Measurements from ENCODE around the gene MC1R.
"Not testable (repeated sequence)": the region's sequence is repeated elsewhere in the genome, so short reads cannot be mapped to it uniquely, and the experiment has no call there.

Gene MC1R

DNA sequence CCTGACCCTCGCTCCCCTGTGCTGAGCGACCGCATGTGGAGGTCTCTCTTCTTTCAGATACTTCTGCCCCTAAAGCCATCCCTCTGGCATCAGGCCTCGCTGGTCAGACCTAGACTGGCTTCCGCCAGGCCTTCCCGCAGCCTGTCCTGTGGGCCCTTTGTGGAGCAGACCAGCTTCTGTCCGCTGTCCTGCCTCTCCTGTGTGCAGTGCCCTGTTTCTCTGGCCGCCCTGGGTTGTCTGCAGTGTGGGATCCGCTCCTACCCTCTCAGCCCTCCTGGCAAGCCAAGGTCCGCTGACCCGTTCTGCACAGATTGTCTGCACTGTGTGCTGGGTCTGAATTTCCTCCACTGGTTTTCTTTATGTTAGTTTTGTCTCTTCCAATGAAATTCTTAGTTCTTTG lies 21.5 kb upstream of the MC1R start:
- DNase-seq = no peak

DNA sequence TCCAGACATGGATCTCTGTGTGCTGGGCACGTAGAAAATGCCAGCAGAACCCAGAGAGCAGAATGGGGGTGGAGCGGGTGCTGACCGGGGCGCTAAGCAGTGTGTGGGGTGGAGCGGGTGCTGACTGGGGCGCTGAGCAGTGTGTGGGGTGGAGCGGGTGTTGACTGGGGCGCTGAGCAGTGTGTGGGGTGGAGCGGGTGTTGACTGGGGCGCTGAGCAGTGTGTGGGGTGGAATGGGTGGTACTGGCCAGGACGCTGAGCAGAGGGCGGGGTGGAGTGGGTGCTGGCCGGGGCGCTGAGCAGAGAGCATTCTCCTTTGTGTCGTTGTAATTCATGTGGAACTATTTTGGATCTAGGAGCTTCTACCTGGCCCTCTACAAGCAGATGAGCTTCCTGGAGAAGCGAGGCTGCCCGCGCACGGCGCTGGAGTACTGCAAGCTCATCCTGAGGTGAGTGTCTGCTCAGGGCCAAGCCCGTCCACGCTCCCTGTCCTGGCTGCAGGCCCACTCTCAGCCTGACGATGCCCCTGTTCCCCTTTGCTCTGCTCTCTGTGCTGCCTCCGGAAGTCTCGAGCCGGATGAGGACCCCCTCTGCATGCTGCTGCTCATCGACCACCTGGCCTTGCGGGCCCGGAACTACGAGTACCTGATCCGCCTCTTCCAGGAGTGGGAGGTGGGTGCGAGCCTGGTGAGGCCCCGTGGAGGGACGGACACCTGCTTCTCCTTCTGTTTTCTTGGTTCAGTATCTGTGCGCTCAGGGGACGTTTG lies 20.3 kb upstream of the MC1R start:
- DNase-seq = no peak

DNA sequence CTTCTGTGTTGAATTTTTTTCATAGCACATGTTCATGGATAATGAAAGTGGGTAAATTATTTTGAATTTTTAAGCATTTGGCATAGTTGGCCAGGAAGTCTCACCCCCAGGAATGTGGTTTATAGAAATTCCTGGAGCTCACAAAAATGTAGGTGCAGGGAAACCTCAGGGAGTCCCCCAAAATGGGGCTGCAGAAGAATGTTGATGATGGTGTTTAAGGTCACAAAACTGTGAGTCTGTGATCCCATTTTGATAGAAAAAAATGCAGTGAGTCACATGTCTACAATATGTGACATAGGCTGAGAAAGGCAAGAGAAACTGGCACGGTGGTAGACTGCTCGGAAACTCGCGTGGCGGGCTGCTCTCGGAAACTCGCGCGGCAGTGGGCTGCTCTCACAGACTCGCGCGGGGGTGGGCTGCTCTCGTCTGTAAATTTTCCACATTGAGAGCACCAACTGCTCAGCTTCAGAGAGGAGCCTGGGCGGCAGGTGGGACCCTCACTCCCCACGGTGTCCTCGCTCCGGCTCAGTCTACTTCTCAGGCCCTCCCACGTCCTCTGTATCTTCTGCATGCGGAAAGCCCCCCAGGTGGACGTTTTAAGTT lies 18.7 kb upstream of the MC1R start:
- DNase-seq = no peak

DNA sequence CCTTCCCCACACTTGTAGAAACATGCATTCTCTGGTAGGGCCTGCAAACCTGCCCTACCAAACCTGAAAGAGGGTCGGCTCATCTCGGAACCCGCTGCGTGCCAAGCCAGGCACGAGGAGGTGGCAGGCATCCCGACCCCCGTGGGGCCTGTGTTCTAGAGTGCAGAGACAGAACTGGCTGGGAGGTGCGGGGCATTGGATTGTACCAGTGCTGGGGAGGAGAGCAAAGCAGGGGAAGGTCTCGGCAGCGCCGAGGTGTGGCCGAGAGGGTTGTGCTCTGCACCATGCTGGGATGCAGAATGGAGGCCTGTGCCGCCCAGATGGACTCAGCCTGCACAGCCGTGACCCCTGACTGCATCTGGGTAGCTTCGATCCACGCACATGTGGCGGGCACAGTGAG lies 17.8 kb upstream of the MC1R start:
- no peak for DNase-seq

DNA sequence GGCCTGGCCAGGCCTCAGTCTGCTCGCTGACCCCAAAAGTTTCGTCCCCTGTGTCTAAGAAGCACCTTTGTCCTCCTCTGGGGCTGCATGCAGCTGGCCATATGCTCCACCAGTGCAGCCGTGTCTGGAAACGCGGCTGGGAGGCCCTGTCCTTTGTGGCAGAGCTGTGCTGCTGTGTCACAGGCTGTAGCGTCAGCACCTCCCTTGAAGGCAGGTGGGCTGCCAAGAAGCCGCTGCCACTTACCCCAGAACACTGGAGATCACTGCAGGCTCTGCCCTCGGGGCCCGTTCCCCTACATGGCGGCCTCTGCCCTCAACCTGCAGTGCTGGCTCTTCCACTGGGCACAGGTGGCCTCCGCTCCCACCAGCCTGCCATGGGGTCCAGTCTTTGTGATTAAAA lies 15.7 kb upstream of the MC1R start:
- DNase-seq = no peak

DNA sequence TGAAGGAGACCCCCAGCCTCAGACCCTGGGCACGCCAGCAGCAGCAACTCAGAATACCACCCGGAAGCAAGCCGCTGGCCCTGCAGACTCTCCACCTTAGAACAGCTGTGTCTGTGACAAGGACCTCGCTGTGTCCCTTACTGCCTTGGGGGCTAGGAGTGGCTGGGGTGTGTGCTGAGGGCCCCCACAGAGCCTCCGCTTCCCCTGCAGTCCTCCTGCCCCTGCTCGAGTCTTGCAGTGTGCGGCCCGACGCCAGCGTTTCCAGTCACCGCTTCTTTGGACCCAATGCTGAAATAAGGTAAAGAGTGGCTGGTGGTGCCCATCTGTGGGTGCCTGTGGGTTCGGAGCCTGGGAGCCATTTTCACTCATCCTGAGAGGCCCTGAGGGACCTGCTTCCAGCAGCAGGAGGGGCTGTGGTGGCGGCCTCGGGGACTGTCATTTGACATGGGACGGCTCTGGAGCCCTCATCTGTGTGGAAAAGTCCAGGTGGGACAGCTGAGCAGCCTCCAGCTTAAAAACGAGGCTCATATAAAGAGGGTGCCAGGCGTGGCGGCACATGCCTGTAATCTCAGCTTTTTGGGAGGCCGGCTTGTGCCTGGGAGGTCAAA lies 14.7 kb upstream of the MC1R start:
- DNase-seq = no peak

DNA sequence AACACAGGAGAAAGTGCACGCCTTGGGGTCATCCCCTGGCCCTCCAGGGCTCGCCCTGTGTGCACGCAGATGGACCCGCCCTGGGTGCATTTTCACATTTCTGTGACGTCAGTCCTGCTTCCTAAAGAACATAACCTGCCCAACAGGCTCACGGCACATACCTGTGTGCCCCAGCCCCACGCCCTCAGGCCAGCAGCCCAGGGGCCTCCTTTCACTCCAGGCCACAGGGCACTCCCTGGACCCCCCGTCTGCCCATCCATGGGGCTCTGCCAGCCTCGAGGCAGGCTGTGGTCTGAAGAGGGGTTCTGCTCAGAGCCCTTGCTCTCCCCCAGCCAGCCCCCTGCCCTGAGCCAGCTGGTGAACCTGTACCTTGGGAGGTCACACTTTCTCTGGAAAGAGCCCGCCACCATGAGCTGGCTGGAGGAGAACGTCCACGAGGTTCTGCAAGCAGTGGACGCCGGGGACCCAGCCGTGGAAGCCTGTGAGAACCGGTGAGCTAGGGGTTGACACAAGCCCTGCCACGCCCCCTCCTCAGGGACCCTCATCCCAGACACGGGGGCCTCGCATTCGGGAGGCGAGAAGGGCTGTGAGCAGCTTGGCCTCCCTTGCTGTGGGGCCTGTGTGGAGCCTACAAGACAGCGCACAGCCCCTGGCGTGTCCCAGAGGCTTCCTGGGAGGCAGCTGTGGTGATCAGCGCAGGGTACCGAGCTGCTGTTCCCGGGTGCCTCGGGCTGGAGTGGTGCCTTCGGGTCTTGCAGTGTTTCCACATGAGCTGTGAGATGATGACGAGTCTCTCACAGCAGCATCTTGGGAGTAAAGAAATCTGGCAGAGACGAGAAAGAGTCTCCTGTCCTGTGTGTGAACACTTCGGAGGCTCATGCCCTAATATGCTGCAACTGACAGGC lies 13.8 kb upstream of the MC1R start:
- DNase-seq = no peak

DNA sequence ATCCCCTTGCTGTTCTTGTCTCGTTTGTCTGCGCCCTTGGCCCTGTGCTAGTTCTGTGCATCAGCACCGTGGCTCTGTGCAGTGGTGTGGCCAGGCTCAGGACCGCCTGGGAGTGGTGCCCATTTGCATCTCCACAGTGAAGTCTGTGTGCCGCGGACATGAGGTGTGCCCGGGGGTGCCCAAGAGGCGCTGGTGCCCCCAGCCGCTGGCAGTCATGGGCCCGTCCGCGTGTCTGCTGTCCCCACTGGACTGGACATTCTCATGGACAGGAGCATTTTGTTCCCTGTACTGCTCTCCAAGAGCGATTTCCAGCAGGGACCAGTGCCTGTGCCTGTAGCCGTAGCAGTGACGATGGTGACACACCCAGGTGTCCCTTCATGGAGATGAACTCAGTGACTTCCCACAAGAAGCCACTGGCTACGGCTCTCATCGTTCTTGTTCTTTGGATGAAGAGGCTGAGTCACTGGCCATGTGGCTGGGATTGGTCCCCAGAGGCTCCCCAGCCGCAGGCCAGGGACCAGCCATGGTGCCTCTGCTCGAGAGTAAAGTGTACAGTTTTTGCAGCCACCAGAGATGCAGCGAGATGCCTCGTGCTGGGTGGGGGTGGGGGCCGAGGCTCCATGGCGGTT lies 13.0 kb upstream of the MC1R start:
- DNase-seq = no peak

DNA sequence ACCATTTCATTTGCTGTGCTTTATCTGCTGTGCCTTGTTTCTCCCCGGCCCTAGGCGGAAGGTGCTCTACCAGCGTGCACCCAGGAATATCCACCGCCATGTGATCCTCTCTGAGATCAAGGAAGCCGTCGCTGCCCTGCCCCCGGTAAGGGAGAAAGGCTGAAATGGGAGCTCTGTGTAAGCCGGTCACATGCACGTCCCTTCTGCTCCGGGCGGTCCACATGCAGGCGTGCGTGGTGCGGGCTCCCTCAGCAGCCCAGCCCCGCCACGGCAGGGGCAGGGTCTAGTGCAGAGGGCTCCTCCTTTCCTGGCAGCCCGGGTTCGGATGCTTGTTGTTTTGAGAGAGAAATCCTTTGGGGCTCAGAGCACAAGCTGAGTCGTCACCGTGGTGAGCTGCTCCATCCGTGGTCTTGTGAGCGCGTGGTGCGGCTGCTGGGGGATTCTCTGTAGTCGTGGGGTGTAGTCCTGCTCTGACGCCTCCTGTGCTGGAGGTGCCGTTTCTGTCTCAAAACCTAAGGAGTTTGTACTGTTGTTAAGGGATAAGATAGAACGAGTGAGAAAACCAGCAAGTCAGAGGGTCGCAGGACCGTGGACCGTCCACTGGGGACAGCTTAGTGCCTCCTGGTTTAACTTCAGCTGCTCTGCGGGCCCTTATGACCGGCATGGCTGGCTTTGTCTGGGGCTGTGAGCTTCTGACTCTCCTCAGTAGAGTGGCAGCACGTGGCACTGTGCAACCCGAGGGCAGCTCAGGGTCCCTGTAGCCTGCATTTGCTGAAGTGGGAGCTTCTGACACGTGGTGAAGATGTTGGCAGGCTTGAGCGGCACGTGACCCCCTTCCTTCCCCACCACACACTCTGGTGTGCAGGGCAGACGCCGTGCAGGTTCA lies 12.3 kb upstream of the MC1R start:
- no peak for DNase-seq

DNA sequence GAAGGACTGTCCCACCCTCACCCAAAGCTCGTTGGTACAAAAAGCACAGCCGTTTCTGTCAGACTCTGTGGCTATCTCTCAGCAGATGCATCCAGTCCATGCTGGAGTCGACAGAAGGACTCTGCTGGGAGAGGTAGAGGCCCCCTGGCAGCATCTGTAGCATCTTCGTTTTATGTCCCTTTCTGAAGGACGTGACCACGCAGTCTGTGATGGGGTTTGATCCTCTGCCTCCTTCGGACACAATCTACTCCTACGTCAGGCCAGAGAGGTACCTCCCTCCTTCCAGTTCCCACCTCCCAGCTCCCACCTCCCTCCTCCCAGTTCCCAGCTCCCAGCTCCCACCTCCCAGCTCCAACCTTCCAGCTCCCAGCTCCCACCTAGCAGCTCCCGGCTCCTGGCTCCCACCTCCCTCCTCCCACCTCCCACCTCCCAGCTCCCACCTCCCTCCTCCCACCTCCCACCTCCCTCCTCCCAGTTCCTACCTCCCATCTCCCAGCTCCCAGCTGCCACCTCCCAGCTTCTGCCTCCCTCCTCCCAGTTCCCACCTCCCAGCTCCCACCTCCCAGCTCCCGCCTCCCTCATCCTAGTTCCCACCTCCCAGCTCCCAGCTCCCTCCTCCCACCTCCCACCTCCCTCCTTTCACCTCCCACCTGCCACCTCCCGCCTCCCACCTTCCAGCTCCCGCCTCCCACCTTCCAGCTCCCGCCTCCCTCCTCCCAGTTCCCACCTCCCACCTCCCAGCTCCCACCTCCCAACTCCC lies 11.4 kb upstream of the MC1R start:
- DNase-seq = no peak

DNA sequence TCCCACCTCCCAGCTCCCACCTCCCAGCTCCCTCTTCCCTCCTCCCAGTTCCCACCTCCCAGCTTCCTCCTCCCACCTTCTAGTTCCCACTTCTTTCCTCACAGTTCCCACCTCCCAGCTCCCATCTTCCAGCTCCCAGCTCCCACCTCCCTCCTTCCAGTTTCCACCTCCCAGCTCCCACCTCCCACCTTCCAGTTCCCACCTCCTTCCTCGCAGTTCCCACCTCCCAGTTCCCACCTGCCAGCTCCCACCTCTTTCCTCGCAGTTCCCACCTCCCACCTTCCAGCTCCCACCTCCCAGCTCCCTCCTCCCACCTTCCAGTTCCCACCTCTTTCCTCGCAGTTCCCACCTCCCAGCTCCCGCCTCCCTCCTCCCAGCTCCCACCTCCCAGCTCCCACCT lies 10.4 kb upstream of the MC1R start:
- DNase-seq = no peak

DNA sequence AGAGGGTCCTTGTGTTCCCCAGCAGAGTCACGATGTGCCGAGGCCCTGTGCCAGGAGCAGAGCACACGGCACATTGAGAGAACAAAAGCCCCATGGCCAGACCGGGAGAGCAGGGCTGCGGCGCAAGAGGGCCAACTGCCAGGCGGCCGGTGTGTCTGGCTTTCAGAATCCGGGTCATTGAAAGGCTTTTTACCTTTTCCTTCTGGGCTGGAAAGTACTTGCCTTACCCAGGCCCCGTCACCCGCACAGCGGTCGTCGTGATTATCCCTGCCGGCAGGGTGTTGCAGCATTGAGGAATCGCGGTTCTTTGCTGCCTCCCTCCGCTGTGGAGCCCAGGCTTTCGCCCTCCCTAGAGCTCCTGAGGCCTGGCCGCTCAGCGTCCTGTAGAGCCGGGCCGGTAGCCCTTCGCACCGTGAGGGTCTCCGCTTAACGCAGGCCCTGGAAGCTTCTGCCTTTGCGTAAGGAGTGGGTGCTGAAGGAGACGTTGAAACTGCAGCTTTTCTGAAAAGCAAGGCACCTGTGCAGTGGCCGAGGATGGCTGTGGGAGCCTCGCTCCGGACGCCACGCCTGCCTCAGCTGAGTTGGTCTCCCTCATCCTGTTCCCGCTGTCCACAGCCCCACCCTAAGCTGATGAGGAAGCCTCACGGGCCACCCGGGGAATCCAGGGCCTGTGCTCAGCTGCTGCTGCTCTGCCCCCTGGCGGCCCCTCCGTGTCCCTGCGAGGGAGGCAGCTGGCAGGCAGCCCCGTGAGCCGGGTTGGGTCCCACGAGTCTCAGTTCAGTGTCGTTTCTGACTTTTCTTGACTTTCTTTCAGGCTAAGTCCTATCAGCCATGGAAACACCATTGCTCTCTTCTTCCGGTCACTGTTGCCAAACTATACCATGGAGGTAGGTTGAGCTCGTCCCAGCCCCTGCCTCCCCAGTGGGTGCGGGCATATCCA lies 8.6 kb upstream of the MC1R start:
- DNase-seq = no peak

DNA sequence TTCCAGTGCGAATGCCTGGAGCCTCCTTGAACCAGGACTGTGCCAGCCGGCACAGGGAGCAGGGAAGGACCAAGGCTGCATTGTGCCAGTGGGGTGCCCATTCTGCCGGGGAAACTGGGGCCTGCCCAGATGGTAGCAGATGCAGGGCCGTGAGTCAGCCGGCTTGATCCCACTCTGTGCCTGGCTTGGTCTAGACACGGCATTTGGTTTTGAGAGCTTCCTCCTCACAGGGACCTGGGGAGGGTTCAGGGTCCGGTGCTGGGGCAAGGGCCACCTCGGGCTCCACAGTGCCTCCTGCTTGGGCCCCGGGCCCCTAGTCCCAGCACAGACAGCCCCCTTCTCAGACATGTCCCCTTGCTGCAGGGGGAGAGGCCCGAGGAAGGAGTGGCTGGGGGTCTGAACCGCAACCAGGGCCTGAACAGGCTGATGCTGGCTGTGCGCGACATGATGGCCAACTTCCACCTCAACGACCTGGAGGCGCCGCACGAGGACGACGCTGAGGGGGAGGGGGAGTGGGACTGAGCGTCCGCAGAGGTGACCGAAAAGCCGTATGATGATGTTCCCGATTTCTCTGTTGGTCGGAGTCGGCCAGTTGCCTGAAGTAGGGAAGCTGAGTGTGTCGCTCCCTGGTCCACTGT lies 7.8 kb upstream of the MC1R start:
- DNase-seq = no peak

DNA sequence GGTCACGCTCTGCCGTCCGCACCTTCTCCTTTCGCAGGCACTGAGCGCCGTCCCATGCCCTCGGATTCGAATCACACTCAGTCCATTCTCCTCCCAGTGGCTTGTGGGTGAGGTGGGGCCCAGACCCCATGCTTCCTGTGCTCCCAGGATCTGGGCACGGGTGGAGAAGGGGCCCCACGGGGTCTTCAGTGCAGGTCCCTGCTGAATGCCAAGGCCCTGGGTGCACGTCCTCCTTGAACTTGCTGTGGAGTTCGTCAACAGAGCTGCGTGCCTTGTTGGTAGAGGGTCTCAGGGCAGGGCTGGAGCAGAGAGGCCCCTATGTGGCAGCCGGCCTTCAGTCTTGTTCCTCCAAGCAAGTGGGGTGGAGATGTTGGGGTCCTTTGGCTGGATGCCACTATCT lies 7.3 kb upstream of the MC1R start:
- no peak for DNase-seq

DNA sequence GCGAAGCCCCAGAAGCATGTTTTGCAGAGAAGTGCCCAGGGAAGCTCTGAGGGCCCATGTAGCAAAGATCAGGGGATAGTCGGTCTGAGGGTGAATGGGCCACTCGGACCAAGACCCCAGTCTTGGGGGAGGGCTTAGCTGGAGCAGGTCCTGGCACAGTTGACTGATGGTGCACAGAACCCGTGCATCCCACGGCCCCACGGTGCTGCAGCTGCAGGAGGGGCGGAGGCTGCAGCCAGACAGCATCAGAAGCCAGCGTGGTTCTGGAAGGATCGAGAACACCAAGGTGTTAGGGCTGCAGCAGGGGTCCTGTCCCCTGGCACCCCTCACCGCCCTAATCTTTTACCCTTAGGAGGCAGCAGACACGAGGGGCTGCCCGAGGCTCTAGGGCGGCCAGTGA lies 6.5 kb upstream of the MC1R start:
- DNase-seq = no peak

DNA sequence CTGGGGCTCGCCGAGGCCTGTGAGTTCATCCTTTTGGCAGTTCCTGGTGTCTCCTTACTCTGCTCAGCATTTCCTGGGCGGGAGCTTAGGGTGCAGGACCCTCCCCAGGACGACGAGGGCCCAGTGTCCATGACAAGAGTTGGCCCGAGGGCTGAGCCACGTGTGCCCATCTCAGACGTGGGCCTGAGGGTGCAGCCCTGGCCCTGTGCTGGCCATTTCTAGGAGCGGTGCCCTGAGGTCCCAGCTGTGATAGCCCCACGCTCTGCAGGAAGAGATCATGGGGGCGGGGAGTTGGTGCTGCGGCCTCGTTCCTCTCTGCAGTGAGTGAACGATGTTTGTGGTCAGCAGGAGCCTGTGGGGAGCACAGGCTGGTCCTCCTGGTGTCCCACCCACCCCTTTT lies 6.0 kb upstream of the MC1R start:
- DNase-seq = no peak

DNA sequence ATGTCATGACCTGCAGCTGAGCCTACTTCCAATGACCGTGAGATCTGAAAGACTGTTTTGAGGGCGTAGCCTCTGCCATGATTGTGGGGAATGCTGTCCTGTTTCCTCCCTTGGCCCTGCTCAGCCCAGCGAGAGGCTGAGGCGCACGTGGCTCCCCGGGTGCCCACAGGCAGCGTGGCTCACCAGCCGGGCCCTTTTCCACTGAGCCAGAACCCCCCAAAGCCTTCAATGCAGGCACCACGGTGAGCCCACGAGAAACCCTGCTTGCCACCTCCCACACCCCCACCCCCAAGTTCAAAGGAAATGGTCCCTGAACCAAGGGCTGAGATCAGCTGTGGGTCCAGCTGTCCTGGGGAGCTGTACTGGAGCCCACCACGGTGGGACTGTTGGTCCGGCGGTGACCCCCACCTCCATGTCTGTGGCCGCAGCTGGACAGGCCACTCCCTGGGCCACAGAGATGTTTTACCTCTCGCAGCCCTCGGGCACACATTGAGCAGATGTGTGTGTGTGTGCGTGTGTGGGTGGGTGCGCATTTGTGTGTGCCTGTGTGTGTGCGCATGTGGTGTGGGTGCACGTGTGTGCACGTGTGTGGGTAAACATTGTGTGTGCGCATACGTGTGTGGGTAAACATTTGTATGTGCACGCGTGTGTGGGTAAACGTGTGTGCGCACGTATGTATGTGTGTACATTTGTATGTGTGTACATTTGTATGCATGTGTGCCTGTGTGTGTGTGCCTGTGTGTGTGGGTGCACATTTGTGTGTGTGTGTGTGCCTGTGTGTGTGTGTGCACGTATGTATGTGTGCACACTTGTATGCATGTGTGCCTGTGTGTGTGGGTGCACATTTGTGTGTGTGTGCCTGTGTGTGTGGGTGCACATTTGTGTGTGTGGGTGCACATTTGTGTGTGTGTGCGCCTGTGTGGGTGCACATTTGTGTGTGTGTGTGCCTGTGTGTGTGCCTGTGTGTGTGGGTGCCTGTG lies 5.0 kb upstream of the MC1R start:
- no peak for DNase-seq

DNA sequence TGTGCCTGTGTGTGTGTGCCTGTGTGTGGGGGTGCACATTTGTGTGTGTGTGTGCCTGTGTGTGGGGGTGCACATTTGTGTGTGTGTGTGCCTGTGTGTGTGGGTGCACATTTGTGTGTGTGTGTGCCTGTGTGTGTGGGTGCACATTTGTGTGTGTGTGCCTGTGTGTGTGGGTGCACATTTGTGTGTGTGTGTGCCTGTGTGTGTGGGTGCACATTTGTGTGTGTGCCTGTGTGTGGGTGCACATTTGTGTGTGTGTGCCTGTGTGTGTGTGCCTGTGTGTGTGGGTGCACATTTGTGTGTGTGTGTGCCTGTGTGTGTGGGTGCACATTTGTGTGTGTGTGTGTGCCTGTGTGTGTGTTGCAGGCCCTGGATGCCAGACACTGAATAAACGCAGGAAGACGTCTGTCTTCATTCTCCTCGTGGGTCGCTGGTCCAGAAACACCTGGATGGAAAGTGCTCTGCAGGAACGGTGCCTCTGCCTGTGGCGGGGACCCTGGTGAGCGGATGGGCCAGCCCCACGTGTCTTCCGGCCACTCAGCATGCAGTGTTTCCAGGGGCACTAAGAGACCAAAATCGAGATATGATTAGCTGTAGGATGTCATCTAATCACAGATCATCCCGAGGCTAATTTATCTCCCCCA lies 3.9 kb upstream of the MC1R start:
- DNase-seq = not testable (repeated sequence)
